ENCODE data around the gene ATF3.

ATF3 gene

GRCh38 chr1:212586206-212587015, 22.1 kb upstream of the ATF3 start:
- DNase-seq (ENCODE audit: insufficient read length, low spot score) (no peak), FAIRE-seq (no peak)

GRCh38 chr1:212587016-212587887, 21.3 kb upstream of the ATF3 start:
- no peak for FAIRE-seq
- DNase-seq (ENCODE audit: insufficient read length, low spot score): no peak

GRCh38 chr1:212587888-212588510, 20.6 kb upstream of the ATF3 start:
- DNase-seq (ENCODE audit: insufficient read length, low spot score) (no peak), FAIRE-seq (no peak)

GRCh38 chr1:212589446-212589845, 19.1 kb upstream of the ATF3 start:
- FAIRE-seq: no peak

GRCh38 chr1:212591922-212592321, 16.6 kb upstream of the ATF3 start:
- no peak for DNase-seq (ENCODE audit: insufficient read length, low spot score)
- no peak for FAIRE-seq

More at GRCh38 chr1:212589446-212589845, 19.1 kb upstream of the ATF3 start:
- no peak for DNase-seq (ENCODE audit: insufficient read length, low spot score)

- FAIRE-seq (no peak), DNase-seq (ENCODE audit: insufficient read length, low spot score) (no peak)
Measured at GRCh38 chr1:212593821-212594251, 14.7 kb upstream of the ATF3 start.

GRCh38 chr1:212594640-212595039, 13.9 kb upstream of the ATF3 start:
- FAIRE-seq (no peak), DNase-seq (ENCODE audit: insufficient read length, low spot score) (no peak)

GRCh38 chr1:212595229-212595628, 13.3 kb upstream of the ATF3 start:
- no peak for FAIRE-seq
- DNase-seq (ENCODE audit: insufficient read length, low spot score): no peak

- DNase-seq (ENCODE audit: insufficient read length, low spot score) (peak; percentile 73), FAIRE-seq (no peak)
Measured at GRCh38 chr1:212595787-212596714, 12.5 kb upstream of the ATF3 start.

- no peak for DNase-seq (ENCODE audit: insufficient read length, low spot score)
- FAIRE-seq: no peak
Measured at GRCh38 chr1:212596798-212597197, 11.8 kb upstream of the ATF3 start.

- FAIRE-seq: no peak
- DNase-seq (ENCODE audit: insufficient read length, low spot score): no peak
Measured at GRCh38 chr1:212597487-212597886, 11.1 kb upstream of the ATF3 start.

- no peak for DNase-seq (ENCODE audit: insufficient read length, low spot score)
- no peak for FAIRE-seq
Measured at GRCh38 chr1:212600071-212600915, 8.3 kb upstream of the ATF3 start.

- no peak for DNase-seq (ENCODE audit: insufficient read length, low spot score)
- no peak for FAIRE-seq
Measured at GRCh38 chr1:212600980-212601379, 7.6 kb upstream of the ATF3 start.

GRCh38 chr1:212601524-212601923, 7.0 kb upstream of the ATF3 start:
- no peak for FAIRE-seq
- no peak for DNase-seq (ENCODE audit: insufficient read length, low spot score)

- DNase-seq (ENCODE audit: insufficient read length, low spot score) (no peak), FAIRE-seq (no peak)
Measured at GRCh38 chr1:212605441-212606394, 2.8 kb upstream of the ATF3 start.

- DNase-seq (ENCODE audit: insufficient read length, low spot score): no peak
- no peak for FAIRE-seq
Measured at GRCh38 chr1:212606395-212607205, 2.0 kb upstream of the ATF3 start.

- no peak for DNase-seq (ENCODE audit: insufficient read length, low spot score)
Measured at GRCh38 chr1:212607206-212607912, 1.2 kb upstream of the ATF3 start.

More at GRCh38 chr1:212607206-212607912, 1.2 kb upstream of the ATF3 start:
- no peak for FAIRE-seq

Measured in HTR-8/SVneo (cell line).